ENCODE results near the gene TSC22D2. TPM values are rescaled to one million over a fixed set of nuclear protein-coding genes. Genes with fewer than 3 reads are reported as not detected.

TSC22D2 gene
- total and polyA plus RNA-seq, 10 of the 15 experiments (the other 5 are each of a cell fraction or from before 2014, with no cell fraction given) = 7.4 to 19.4 (median 10.9) TPM

DNA sequence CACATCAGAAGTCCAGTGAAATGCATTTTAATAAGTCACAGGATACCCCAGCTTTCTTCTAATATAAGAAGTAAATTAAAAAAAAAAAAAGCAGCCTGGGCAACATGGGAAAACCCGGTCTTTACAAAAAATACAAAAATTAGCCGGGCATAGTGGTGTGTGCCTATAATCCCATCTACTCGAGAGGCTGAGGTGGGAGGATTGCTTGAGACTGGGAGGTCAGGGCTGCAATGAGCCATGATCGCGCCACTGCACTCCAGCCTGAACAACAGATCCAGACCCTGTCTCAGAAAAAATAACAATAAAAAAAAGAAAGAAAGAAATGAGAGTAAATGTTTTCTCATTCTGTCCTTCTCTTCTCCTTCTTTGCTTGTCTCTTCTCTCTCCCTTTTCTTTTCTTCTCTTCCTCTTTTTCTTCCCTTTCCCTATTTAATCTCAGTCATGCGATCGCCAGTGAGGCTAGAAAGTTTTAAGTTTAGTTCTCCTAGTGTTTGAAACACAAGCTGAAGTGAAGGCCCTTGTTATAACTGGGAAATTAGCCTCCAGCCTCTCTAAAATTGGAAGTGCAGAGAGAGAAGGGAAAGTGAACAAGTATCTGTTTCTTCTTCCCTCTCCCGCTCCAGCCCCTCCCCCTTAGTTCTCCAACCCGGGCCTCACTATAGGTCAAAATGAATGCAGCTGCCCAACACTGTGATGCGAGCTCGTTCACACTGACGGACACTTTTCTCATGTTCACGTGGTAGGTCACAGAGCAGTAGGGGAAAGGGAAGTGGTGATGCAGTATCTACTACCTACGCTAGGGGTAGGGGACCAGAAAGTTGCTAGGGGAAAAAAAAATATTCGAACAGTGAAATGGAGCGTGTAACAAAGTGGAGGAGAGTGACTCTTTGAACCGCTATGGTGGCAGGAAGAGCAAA is 23.5 kb upstream of the TSC22D2 start (continued):
- TF ChIP-seq SIN3A (IDR thresholded peaks at IDR 0.05; ENCODE audit: low read depth, low read length) (no peak), HDAC2 (IDR thresholded peaks at IDR 0.05) (no peak), SIX5 (IDR thresholded peaks at IDR 0.05; ENCODE audit: low read depth, low read length, severe bottlenecking) (no peak), BCL3 (IDR thresholded peaks at IDR 0.05; ENCODE audit: borderline replicate concordance, insufficient read depth, low read depth, low read length, poor library complexity, severe bottlenecking) (no peak), BMI1 (IDR thresholded peaks at IDR 0.05; ENCODE audit: borderline replicate concordance) (0 out of 2 replicates have a peak, but pooled peaks have one; percentile 12), CHD1 (IDR thresholded peaks at IDR 0.05; ENCODE audit: low read depth, low read length) (no peak), IRF3 (IDR thresholded peaks at IDR 0.05) (no peak), YBX1 (IDR thresholded peaks at IDR 0.05) (no peak), ZSCAN29 (IDR thresholded peaks at IDR 0.05) (no peak), GATAD2B (conservative IDR thresholded peaks at IDR 0.05; ENCODE audit: low read depth) (peak; percentile 20; the same call in 1 of the 2 replicates), ZNF217 (IDR thresholded peaks at IDR 0.05) (0 out of 2 replicates have a peak, but pooled peaks have one; percentile 21), SREBF1 (IDR thresholded peaks at IDR 0.05; ENCODE audit: low read length) (no peak), SMARCA5 (IDR thresholded peaks at IDR 0.05) (0 out of 2 replicates have a peak, but pooled peaks have one; percentile 17), MYC (IDR thresholded peaks at IDR 0.05; ENCODE audit: insufficient read depth, insufficient read length, insufficient replicate concordance, low read length, severe bottlenecking) (no peak), GABPA (IDR thresholded peaks at IDR 0.05; ENCODE audit: low read depth) (0 out of 2 replicates have a peak, but pooled peaks have one; percentile 20), KDM1A (IDR thresholded peaks at IDR 0.05; ENCODE audit: borderline replicate concordance) (no peak), FOS (IDR thresholded peaks at IDR 0.05; ENCODE audit: borderline replicate concordance, extremely low read depth, insufficient read length) (no peak)
- TF ChIP-seq, protein P1, sequence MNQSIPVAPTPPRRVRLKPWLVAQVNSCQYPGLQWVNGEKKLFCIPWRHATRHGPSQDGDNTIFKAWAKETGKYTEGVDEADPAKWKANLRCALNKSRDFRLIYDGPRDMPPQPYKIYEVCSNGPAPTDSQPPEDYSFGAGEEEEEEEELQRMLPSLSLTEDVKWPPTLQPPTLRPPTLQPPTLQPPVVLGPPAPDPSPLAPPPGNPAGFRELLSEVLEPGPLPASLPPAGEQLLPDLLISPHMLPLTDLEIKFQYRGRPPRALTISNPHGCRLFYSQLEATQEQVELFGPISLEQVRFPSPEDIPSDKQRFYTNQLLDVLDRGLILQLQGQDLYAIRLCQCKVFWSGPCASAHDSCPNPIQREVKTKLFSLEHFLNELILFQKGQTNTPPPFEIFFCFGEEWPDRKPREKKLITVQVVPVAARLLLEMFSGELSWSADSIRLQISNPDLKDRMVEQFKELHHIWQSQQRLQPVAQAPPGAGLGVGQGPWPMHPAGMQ (IDR thresholded peaks at IDR 0.05; ENCODE audit: borderline replicate concordance) = no peak; the same call in 1 of the 2 replicates
- TF ChIP-seq, protein P2, sequence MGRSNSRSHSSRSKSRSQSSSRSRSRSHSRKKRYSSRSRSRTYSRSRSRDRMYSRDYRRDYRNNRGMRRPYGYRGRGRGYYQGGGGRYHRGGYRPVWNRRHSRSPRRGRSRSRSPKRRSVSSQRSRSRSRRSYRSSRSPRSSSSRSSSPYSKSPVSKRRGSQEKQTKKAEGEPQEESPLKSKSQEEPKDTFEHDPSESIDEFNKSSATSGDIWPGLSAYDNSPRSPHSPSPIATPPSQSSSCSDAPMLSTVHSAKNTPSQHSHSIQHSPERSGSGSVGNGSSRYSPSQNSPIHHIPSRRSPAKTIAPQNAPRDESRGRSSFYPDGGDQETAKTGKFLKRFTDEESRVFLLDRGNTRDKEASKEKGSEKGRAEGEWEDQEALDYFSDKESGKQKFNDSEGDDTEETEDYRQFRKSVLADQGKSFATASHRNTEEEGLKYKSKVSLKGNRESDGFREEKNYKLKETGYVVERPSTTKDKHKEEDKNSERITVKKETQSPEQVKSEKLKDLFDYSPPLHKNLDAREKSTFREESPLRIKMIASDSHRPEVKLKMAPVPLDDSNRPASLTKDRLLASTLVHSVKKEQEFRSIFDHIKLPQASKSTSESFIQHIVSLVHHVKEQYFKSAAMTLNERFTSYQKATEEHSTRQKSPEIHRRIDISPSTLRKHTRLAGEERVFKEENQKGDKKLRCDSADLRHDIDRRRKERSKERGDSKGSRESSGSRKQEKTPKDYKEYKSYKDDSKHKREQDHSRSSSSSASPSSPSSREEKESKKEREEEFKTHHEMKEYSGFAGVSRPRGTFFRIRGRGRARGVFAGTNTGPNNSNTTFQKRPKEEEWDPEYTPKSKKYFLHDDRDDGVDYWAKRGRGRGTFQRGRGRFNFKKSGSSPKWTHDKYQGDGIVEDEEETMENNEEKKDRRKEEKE (IDR thresholded peaks at IDR 0.05) = no peak
- TF ChIP-seq, protein P3, sequence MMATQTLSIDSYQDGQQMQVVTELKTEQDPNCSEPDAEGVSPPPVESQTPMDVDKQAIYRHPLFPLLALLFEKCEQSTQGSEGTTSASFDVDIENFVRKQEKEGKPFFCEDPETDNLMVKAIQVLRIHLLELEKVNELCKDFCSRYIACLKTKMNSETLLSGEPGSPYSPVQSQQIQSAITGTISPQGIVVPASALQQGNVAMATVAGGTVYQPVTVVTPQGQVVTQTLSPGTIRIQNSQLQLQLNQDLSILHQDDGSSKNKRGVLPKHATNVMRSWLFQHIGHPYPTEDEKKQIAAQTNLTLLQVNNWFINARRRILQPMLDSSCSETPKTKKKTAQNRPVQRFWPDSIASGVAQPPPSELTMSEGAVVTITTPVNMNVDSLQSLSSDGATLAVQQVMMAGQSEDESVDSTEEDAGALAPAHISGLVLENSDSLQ (IDR thresholded peaks at IDR 0.05) = peak; percentile 92

Data from GM12878 (cell line).